Vagina (tissue), 2 donors: Measurements from ENCODE around the gene CFAP97.

Source experiments
- POLR2A ChIP-seq, 2 donors: fragments of 450-650 bp; IDR thresholded peaks; one replicate each; pipeline ENCODE4 v1.6.1; 2017; ENCODE audit warnings: antibody characterized with exemption in 2 of 2, mild to moderate bottlenecking in 2 of 2, moderate library complexity in 2 of 2
- POLR2AphosphoS5 ChIP-seq, 2 donors: sonication (generic); formaldehyde crosslinking; IDR thresholded peaks; one replicate each; pipeline ENCODE4 v1.9.0; 2017; ENCODE audit warnings: antibody characterized with exemption in 2 of 2, mild to moderate bottlenecking in 2 of 2, low read depth in 1 of 2; ENCODE audit not compliant: insufficient read depth in 1 of 2
- TF ChIP-seq, protein P1 (sequence below), 3 experiments: fragments of 450-650 bp in 2 of 3; fragments of 200-600 bp in 1 of 3; sonication (generic) in 1 of 3; IDR thresholded peaks; one replicate each; pipeline ENCODE4 v1.5.1; 2017 to 2019; ENCODE audit warnings: antibody characterized with exemption in 3 of 3, mild to moderate bottlenecking in 2 of 3, moderate library complexity in 2 of 3

DNA sequence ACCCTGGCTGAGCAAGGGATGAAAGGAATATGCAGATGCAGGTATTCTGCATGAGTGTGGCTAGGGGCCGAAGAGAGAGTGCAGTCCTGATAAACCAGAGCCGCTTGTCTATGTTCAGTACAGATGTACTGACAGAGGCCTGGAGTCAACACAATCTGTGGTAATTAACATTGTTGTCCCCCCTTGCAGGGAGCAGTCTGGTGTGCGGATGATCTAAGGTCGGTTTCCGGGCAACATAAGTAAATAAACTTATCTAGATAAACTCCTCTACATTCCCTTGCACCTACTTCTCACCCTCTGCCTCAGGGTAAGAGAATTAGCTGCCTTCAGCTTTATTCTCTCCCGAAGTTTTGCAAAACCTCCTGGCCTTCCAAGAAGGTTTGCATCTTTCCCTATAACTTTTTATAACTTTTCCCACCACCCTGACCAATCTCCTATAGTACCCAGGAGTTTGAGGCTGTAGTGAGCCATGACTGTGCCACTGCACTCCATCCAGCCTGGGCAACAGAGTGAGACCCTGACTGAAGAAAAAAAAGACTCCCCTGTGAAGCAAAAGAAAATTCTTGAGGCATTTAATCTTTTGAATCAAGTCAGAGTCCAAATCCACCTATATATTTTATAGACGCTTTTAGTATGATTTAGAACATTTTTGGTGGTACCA, 32.2 kb upstream of the CFAP97 start:
- TF ChIP-seq, protein P1, sequence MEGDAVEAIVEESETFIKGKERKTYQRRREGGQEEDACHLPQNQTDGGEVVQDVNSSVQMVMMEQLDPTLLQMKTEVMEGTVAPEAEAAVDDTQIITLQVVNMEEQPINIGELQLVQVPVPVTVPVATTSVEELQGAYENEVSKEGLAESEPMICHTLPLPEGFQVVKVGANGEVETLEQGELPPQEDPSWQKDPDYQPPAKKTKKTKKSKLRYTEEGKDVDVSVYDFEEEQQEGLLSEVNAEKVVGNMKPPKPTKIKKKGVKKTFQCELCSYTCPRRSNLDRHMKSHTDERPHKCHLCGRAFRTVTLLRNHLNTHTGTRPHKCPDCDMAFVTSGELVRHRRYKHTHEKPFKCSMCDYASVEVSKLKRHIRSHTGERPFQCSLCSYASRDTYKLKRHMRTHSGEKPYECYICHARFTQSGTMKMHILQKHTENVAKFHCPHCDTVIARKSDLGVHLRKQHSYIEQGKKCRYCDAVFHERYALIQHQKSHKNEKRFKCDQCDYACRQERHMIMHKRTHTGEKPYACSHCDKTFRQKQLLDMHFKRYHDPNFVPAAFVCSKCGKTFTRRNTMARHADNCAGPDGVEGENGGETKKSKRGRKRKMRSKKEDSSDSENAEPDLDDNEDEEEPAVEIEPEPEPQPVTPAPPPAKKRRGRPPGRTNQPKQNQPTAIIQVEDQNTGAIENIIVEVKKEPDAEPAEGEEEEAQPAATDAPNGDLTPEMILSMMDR (IDR thresholded peaks at IDR 0.05): no peak
- TF ChIP-seq POLR2A (IDR thresholded peaks at IDR 0.05) (no peak), POLR2AphosphoS5 (IDR thresholded peaks at IDR 0.05; ENCODE audit: insufficient read depth in 1 of 2, low read depth in 1 of 2) (no peak)
